Measurements from ENCODE around the gene VDAC2.

Gene VDAC2

DNA sequence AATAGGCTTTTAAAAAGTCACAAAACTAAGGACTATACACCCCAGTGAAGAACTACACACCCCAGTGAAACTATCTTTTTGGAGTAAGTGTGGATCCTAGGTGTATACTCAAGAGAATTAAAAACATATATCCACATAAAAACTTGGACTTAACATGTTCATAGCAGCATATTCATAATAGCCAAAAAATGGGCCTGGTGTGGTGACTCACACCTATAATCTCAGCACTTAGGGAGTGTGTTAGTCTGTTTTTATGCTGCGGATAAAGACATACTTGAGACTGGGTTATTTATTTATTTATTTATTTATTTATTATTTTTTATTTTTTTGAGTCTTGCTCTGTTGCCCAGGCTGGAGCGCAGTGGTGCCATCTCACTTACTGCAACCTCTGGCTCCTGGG is 44.1 kb downstream of the VDAC2 start:
- no peak for DNase-seq

DNA sequence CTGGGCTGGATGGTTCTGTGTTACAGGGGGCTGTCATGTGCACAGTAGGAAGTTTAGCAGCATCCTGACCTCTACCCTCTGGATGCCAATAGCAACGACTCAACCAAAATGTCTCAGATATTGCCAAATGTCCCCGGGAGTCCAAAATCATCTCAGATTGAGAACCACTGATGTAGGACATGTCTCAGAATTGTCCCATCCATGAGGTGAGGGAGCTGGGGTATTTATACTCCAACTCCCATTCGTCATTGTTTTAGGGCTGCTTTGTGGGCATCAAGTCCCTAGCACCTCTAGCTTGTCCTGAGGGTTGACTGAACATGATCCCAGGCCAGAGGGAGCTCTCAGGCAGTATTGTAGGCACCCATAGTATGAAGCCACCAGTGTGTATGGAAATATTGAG is 50.4 kb downstream of the VDAC2 start:
- DNase-seq, result no peak

GRCh38 chr10:75261813-75262705 is 51.5 kb downstream of the VDAC2 start:
- no peak for DNase-seq

DNA sequence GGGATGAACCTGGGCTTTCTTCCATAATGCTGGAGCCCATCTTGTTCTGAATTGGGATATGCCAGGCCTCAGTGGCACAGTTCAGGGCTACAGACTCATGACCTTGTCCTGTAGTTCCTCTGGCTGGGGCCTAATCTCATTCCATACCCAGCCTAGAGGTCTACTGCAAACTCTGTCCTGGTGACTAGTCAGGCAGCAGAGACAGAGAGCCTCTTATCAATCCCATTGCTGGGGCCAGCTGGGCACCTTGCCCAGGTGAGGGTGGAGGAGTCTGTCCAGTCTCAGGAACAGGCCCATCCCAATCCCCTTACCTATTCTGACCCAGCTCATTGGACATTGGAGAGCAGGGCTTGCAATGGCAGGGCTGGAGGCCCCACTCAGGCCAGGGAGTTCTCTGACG is 53.2 kb downstream of the VDAC2 start:
- no peak for DNase-seq

- DNase-seq, result no peak
Measured at GRCh38 chr10:75265856-75266255, 55.3 kb downstream of the VDAC2 start.

DNA sequence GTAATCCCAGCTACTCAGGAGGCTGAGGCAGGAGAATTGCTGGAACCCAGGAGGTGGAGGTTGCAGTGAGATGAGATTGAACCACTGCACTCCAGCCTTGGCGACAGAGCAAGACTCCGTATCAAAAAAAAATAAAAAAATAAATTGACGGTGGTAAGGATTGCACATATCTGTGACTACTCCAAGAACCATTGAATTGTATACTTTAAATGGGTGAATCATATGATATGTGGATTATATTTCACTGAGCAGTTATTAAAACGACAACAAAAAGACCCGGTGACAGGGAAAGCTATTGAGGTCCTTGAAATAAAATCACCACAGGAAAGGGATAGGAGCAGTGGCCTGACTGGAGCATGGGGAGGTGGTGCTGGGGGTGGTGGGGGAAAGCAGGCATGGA is 56.3 kb downstream of the VDAC2 start:
- no peak for DNase-seq

- DNase-seq, result no peak
Measured at GRCh38 chr10:75269605-75270004, 59.0 kb downstream of the VDAC2 start.

DNA sequence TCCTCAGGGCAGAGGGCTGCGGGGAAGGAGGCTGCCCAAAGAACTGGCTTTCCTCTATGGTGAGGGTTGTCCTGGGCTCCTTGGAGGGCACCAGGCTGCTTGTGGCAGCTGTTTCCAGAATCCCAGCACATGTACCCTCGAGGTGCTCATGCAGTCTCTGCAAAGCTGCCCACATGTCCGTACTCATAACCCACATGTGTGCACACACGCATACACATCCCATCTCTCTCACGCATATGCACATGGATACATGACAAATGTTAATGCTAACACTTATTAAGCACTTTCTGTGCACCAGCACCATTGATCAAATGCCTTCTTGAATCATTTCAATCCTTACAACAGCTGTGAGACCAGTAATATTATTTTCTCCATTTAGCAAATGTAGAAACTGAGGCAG is 61.5 kb downstream of the VDAC2 start:
- no peak for DNase-seq

DNA sequence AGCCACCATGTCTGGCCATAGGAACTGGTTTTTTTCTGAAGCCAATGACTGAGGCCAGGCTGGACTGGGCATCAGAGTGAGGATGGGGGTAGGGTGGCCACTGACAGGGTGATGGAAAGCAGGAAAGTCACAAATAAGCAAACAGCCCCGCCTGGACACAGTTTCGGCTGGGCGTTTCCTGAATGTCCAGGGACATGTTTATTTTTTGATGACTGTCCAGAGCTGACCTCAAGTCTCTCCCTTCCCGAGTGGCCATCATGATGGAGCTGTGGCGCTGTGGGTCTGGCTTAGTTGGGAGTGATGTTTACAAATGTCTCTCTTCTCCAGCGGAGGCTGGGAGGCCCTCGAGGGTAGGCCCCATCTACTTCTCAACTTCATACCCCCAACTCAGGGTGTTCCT is 62.3 kb downstream of the VDAC2 start:
- no peak for DNase-seq

GRCh38 chr10:75276069-75276872 is 65.7 kb downstream of the VDAC2 start:
- DNase-seq, result no peak

GRCh38 chr10:75280236-75280635 is 69.6 kb downstream of the VDAC2 start:
- DNase-seq, result no peak
